Stimulated activated memory B cell treated with anti-CD40 and anti-IgM and Interleukin-4, amounts not matched to agents 10 μg/mL and 1 μg/mL and 100 μg/mL, for 72 hours (primary cell): ENCODE results near the gene TRIM46.

Experiments used
- ATAC-seq: fragments of 150-1000 bp; cut with Tn5 transposase; 2 replicates; pipeline ENCODE4 v1.10.0; 2021
- H3K27ac Mint-ChIP-seq: one replicate; pipeline ENCODE4 v1.8.0; 2022; ENCODE audit warnings: mild to moderate bottlenecking, mixed read lengths
- H3K27me3 Mint-ChIP-seq: one replicate; pipeline ENCODE4 v1.8.0; 2022; ENCODE audit warnings: mixed read lengths
- H3K36me3 Mint-ChIP-seq: one replicate; pipeline ENCODE4 v1.8.0; 2022; ENCODE audit warnings: mixed read lengths
- H3K4me1 Mint-ChIP-seq: one replicate; pipeline ENCODE4 v1.8.0; 2022; ENCODE audit warnings: mixed read lengths
- H3K4me3 Mint-ChIP-seq: one replicate; pipeline ENCODE4 v1.8.0; 2022; ENCODE audit warnings: mild to moderate bottlenecking, moderate library complexity, mixed read lengths
- H3K9me3 Mint-ChIP-seq: one replicate; pipeline ENCODE4 v1.8.0; 2022; ENCODE audit warnings: mixed read lengths

TRIM46 gene

DNA sequence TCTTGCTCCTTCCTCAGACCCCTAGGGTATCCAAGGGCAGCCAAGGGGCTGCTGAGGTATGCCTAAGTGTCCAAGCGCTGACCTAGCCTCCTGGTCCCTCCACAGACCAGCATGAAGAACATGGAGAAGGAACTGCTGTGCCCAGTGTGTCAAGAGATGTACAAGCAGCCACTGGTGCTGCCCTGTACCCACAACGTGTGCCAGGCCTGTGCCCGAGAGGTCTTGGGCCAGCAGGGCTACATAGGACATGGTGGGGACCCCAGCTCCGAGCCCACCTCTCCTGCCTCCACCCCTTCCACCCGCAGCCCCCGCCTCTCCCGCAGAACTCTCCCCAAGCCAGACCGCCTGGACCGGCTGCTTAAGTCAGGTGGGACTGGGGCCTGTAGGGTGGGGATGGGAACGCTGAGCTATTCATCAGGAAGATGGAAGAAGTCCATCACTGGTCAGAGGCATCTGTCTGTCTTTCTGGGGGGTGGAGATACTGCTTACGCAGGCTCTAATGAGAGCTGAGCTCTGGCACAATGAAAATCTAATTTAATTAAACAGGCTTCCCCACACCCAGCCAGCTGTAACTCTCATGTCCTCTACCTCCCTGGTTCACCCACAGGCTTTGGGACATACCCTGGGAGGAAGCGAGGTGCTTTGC lies 1.8 kb downstream of the TRIM46 start:
- Mint-ChIP-seq H3K9me3 (no peaks in the 10 kb centered on the region), H3K36me3 (peaks cover 16% of the 10 kb centered on the region), H3K4me1 (peaks cover 44% of the 10 kb centered on the region), H3K27ac (no peak overlapping the region), H3K4me3 (no peak overlapping the region), H3K27me3 (no peaks in the 10 kb centered on the region)
- ATAC-seq = no peak

DNA sequence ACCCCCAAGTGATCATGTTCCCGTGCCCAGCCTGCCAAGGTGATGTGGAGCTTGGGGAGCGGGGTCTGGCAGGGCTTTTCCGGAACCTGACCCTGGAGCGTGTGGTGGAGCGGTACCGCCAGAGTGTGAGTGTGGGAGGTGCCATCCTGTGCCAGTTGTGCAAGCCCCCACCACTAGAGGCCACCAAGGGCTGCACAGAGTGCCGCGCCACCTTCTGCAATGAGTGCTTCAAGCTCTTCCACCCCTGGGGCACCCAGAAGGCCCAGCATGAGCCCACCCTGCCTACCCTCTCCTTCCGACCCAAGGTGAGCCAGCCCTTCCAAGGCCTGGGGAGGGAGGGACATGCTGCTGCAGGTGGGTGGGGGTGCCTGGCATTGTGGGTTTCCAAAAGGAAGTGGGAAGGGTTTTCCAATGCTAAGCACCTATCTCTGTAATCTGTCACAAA lies 2.3 kb downstream of the TRIM46 start:
- Mint-ChIP-seq H3K4me3 (no peak overlapping the region), H3K9me3 (no peaks in the 10 kb centered on the region), H3K36me3 (peaks cover 13% of the 10 kb centered on the region), H3K4me1 (peaks cover 41% of the 10 kb centered on the region), H3K27ac (no peak overlapping the region), H3K27me3 (no peaks in the 10 kb centered on the region)
- ATAC-seq = no peak

GRCh38 chr1:155176544-155177071 lies 3.0 kb downstream of the TRIM46 start:
- H3K9me3 Mint-ChIP-seq = no peaks in the 10 kb centered on the region
- peaks cover 41% of the 10 kb centered on the region for H3K4me1 Mint-ChIP-seq
- no peaks in the 10 kb centered on the region for H3K27me3 Mint-ChIP-seq
- H3K4me3 Mint-ChIP-seq = no peak overlapping the region
- peak; percentile 57 for ATAC-seq
- H3K27ac Mint-ChIP-seq = no peak overlapping the region
- peaks cover 13% of the 10 kb centered on the region for H3K36me3 Mint-ChIP-seq

DNA sequence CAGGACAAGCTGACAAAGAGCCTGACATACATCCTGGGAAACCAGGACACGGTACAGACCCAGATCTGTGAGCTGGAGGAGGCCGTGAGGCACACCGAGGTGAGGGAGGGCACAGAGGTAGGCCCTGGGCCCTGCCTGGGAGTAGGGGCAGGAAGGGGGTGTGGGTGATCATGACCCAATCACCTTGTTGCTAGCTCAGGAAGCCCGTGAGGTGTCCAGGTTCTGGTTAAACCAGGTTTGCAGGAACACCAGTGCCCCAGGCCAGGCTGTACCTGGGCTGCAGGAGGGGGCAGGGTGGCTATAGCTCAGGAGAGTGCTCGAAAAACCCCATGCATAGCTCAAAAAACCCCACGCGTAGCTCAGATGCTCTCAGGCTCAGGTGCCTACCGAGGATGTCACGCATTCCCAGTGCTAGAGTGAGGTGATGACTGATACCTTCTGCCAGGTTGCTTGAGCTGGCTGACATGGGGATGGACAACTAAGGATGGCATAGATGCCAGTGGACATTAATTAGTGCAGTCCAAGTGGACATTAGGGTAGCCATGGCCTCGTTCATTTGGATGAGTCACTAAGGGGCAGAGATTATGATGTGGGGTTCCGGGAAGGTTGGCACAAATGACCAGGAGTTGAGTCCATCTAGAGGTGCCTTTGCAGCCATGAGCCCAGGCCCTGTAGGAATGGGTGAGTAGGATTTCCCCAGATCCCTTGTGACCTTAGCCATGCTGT lies 3.7 kb downstream of the TRIM46 start:
- Mint-ChIP-seq H3K36me3 (peaks cover 13% of the 10 kb centered on the region), H3K27me3 (no peaks in the 10 kb centered on the region), H3K27ac (no peak overlapping the region), H3K4me3 (no peak overlapping the region), H3K9me3 (no peaks in the 10 kb centered on the region), H3K4me1 (peaks cover 36% of the 10 kb centered on the region)
- no peak for ATAC-seq

- no peak for ATAC-seq
- H3K9me3 Mint-ChIP-seq = no peaks in the 10 kb centered on the region
- H3K4me3 Mint-ChIP-seq = no peak overlapping the region
- H3K4me1 Mint-ChIP-seq = peaks cover 32% of the 10 kb centered on the region
- H3K27me3 Mint-ChIP-seq = no peaks in the 10 kb centered on the region
- H3K27ac Mint-ChIP-seq = no peak overlapping the region
- peaks cover 13% of the 10 kb centered on the region for H3K36me3 Mint-ChIP-seq
These were observed 4.3 kb downstream of the TRIM46 start for GRCh38 chr1:155177918-155178281.

- Mint-ChIP-seq H3K36me3 (peaks cover 13% of the 10 kb centered on the region), H3K27me3 (no peaks in the 10 kb centered on the region), H3K9me3 (no peaks in the 10 kb centered on the region), H3K4me1 (peaks cover 32% of the 10 kb centered on the region), H3K4me3 (no peak overlapping the region), H3K27ac (peak overlapping the region; percentile 11)
- no peak for ATAC-seq
These were observed 4.9 kb downstream of the TRIM46 start for GRCh38 chr1:155178441-155179111.

GRCh38 chr1:155179112-155180031 lies 5.7 kb downstream of the TRIM46 start:
- H3K27ac Mint-ChIP-seq = peak overlapping the region; percentile 11
- no peak overlapping the region for H3K4me3 Mint-ChIP-seq
- no peaks in the 10 kb centered on the region for H3K9me3 Mint-ChIP-seq
- ATAC-seq = no peak
- no peaks in the 10 kb centered on the region for H3K27me3 Mint-ChIP-seq
- peaks cover 32% of the 10 kb centered on the region for H3K4me1 Mint-ChIP-seq
- peaks cover 13% of the 10 kb centered on the region for H3K36me3 Mint-ChIP-seq

DNA sequence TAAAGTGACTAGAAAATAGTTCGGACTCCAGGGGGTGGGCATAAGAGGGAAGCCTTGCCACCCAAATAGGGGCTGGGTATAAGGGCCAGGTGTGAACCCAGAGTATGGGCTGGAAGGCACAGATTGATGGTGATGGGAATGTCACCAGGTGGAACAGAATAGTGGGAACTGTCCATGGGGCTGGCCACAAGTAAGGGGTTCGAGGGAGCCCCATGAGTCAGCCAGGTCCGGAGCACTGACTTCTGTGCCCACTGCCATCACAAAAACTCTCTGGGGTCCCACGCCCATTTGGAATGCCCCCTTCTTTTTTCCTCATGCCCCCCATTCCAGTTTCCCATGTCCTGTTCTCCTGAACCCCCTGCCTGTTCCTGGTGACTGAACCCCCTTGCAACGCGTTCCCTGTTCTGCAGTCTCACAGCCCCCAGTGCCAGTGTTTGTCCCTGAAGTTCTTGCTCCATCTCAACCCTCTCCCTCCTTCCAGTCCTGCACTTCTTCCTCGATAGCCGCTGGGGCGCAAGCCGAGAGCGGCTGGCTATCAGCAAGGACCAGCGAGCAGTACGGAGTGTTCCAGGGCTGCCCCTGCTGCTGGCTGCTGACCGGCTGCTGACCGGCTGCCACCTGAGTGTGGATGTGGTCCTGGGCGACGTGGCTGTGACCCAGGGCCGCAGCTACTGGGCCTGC lies 7.9 kb downstream of the TRIM46 start:
- H3K4me1 Mint-ChIP-seq = peaks cover 38% of the 10 kb centered on the region
- no peak overlapping the region for H3K4me3 Mint-ChIP-seq
- H3K36me3 Mint-ChIP-seq = peaks cover 13% of the 10 kb centered on the region
- H3K9me3 Mint-ChIP-seq = no peaks in the 10 kb centered on the region
- no peak for ATAC-seq
- no peaks in the 10 kb centered on the region for H3K27me3 Mint-ChIP-seq
- no peak overlapping the region for H3K27ac Mint-ChIP-seq

DNA sequence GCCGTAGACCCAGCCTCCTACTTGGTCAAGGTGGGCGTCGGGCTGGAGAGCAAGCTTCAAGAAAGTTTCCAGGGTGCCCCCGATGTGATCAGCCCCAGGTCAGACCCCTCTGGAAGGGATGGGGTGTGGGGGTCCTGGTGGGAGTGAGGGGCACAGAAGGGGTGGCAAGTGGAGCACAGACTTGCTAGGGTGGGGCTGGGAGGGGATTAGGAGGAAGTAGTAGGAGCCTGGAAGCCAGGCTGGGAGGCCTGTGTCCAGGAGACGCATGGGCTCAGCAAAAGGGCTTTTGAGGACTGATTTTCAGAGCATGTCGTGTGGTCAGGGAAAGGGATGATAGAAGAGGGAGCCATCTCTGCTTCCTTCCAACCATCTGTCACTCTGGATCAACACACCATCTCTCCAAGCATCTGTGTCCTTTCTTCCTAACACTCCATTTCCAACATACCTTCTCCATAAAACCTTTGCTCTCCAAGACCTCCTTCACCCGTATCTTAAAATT lies 8.5 kb downstream of the TRIM46 start:
- Mint-ChIP-seq H3K36me3 (peaks cover 13% of the 10 kb centered on the region), H3K9me3 (no peaks in the 10 kb centered on the region), H3K27me3 (no peaks in the 10 kb centered on the region), H3K4me3 (no peak overlapping the region), H3K4me1 (peaks cover 35% of the 10 kb centered on the region), H3K27ac (no peak overlapping the region)
- ATAC-seq = no peak

GRCh38 chr1:155183775-155184221 lies 10.1 kb downstream of the TRIM46 start:
- Mint-ChIP-seq H3K27ac (peak overlapping the region; percentile 91), H3K9me3 (no peaks in the 10 kb centered on the region)

DNA sequence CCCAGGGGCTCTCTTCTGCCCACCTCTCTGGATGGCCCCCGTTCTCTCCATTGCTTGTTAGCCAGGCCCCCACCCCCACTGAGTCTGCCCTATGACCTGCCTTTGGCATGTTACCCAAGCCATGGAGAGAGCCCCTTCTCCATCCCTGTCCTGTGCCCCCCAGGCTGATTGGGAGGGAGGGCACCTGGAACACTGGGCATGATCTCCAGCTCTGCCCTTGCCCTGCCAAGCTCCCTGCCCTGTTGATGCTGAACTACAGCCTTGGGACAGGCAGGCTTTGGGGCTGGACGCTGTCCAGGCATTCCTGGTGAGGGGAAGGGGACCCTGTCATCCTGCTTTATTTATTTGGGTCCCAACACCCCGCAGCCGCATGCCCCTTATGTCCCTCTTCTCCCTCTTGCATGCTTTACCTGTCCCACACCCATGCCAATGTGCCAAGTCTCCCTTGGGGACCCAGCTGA lies 10.7 kb downstream of the TRIM46 start:
- ATAC-seq = no peak
- peaks cover 42% of the 10 kb centered on the region for H3K4me1 Mint-ChIP-seq
- H3K27me3 Mint-ChIP-seq = no peaks in the 10 kb centered on the region
- peak overlapping the region; percentile 91 for H3K27ac Mint-ChIP-seq
- H3K4me3 Mint-ChIP-seq = no peak overlapping the region
- peaks cover 4% of the 10 kb centered on the region for H3K36me3 Mint-ChIP-seq
- H3K9me3 Mint-ChIP-seq = no peaks in the 10 kb centered on the region

More at GRCh38 chr1:155183775-155184221, 10.1 kb downstream of the TRIM46 start:
- H3K27me3 Mint-ChIP-seq = no peaks in the 10 kb centered on the region
- H3K36me3 Mint-ChIP-seq = peaks cover 10% of the 10 kb centered on the region
- no peak for ATAC-seq
- peaks cover 42% of the 10 kb centered on the region for H3K4me1 Mint-ChIP-seq
- no peak overlapping the region for H3K4me3 Mint-ChIP-seq

GRCh38 chr1:155184835-155185782 lies 11.5 kb downstream of the TRIM46 start:
- Mint-ChIP-seq H3K4me3 (peak overlapping the region; percentile 5), H3K27me3 (no peaks in the 10 kb centered on the region), H3K27ac (peak overlapping the region; percentile 91), H3K36me3 (no peaks in the 10 kb centered on the region), H3K9me3 (no peaks in the 10 kb centered on the region), H3K4me1 (peaks cover 42% of the 10 kb centered on the region)
- peak; percentile 96 for ATAC-seq

- no peak for ATAC-seq
- Mint-ChIP-seq H3K4me3 (peak overlapping the region; percentile 5), H3K27me3 (no peaks in the 10 kb centered on the region), H3K36me3 (no peaks in the 10 kb centered on the region), H3K9me3 (no peaks in the 10 kb centered on the region), H3K27ac (peak overlapping the region; percentile 91), H3K4me1 (peaks cover 42% of the 10 kb centered on the region)
These were observed 12.1 kb downstream of the TRIM46 start for GRCh38 chr1:155185783-155186066.
